ENCODE data around the gene RBM39. TPM values are rescaled to one million over a fixed set of nuclear protein-coding genes. Genes with fewer than 3 reads are reported as not detected.

The RBM39 gene
- total and polyA plus RNA-seq, 2 of the 13 experiments (the other 11 are each of a cell fraction or from before 2014, with no cell fraction given): 788 to 920 TPM

DNA sequence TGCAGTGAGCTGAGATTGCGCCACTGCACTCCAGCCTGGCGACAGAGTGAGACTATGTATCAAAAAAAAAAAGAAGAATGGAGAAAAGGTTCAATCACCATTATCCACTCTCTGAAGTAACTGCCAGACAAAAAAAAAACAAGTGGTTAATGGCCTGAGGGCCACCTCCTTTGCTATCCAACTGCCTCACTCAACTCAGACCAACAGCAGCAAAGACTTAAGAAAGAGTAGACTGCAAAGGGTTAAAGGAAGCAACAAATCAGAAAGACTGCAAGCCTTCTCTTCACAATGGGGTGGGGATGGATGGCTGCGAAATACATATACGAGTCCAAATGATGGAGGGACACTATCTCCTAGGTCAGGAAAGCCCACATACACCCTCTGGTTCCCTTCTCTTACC is 46.1 kb downstream of the RBM39 start:
- Histone ChIP-seq H3K4me2 (ENCODE audit: low read depth, low read length) (no peak overlapping the region), H3K4me3 (replicated peaks in 1 of 3; ENCODE audit: insufficient read depth in 1 of 3, low read depth in 2 of 3, low read length in 3 of 3) (no peak overlapping the region), H3K9me3 (ENCODE audit: low read length) (no peaks in the 10 kb centered on the region), H3K36me3 (replicated peaks in 1 of 2; ENCODE audit: control insufficient read depth in 1 of 2, insufficient read depth in 2 of 2, low read length in 2 of 2) (peaks cover 5 to 10% of the 10 kb centered on the region in 2 experiments; a peak in 4 of 5 replicates), H3K27me3 (ENCODE audit: control insufficient read depth in 1 of 2, insufficient read depth in 2 of 2, low read length in 2 of 2) (no peaks in the 10 kb centered on the region; a peak in 1 of 5 replicates), H3K9ac (ENCODE audit: insufficient read depth, low read depth, low read length) (no peak overlapping the region), H3K4me1 (ENCODE audit: insufficient read depth, low read length) (peaks cover 50% of the 10 kb centered on the region), H2AFZ (ENCODE audit: low read length) (no peak overlapping the region), H3K79me2 (ENCODE audit: insufficient read depth, low read length) (peaks cover 36% of the 10 kb centered on the region), H3K27ac (ENCODE audit: extremely low read length, insufficient read depth, low read length) (no peak overlapping the region), H4K20me1 (ENCODE audit: insufficient read depth, low read length) (no peaks in the 10 kb centered on the region)
- WGBS (ENCODE audit: low lambda C conversion rate): 94% methylated on average over 4 of the region's 4 CpGs
- CTCF ChIA-PET (ENCODE audit: low intra/inter-chr PET ratio, low total read pairs): no interaction called here
- intact Hi-C loops (cut with micrococcal nuclease; ENCODE audit: unreplicated experiment) (loop anchor here (10.0 kb wide), 2 partner anchors 189 to 231 kb away; no protein-coding TSS in a partner anchor), in situ Hi-C loops (cut with HindIII; ENCODE audit: extremely low pct_ligation_motif_present, low pct_unique_long_range_greater_than_20kb) (no loop called here)
- POLR2A ChIA-PET: interaction anchor here (0.7 to 2.4 kb wide), 2 partner anchors 47 to 241 kb away, joined by 3 to 17 read pairs; partner anchors contain the start of gene RBM39
- ATAC-seq: no peak
- TF ChIP-seq, protein P1, sequence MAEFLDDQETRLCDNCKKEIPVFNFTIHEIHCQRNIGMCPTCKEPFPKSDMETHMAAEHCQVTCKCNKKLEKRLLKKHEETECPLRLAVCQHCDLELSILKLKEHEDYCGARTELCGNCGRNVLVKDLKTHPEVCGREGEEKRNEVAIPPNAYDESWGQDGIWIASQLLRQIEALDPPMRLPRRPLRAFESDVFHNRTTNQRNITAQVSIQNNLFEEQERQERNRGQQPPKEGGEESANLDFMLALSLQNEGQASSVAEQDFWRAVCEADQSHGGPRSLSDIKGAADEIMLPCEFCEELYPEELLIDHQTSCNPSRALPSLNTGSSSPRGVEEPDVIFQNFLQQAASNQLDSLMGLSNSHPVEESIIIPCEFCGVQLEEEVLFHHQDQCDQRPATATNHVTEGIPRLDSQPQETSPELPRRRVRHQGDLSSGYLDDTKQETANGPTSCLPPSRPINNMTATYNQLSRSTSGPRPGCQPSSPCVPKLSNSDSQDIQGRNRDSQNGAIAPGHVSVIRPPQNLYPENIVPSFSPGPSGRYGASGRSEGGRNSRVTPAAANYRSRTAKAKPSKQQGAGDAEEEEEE (CRISPR knock-in tag; IDR thresholded peaks at IDR 0.05; ENCODE audit: borderline replicate concordance): no peak
- TF ChIP-seq, protein P2, sequence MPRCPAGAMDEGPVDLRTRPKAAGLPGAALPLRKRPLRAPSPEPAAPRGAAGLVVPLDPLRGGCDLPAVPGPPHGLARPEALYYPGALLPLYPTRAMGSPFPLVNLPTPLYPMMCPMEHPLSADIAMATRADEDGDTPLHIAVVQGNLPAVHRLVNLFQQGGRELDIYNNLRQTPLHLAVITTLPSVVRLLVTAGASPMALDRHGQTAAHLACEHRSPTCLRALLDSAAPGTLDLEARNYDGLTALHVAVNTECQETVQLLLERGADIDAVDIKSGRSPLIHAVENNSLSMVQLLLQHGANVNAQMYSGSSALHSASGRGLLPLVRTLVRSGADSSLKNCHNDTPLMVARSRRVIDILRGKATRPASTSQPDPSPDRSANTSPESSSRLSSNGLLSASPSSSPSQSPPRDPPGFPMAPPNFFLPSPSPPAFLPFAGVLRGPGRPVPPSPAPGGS (CRISPR knock-in tag; IDR thresholded peaks at IDR 0.05): no peak
- TF ChIP-seq NR2F6 (IDR thresholded peaks at IDR 0.05) (no peak), NR2F6 (CRISPR knock-in tag; IDR thresholded peaks at IDR 0.05) (no peak), ZNF30 (CRISPR knock-in tag; IDR thresholded peaks at IDR 0.05) (0 out of 2 replicates have a peak, but pooled peaks have one; percentile 10), FOXP1 (IDR thresholded peaks at IDR 0.05) (no peak), FOXP1 (CRISPR knock-in tag; IDR thresholded peaks at IDR 0.05) (no peak), ZNF768 (CRISPR knock-in tag; IDR thresholded peaks at IDR 0.05) (no peak), ELF3 (CRISPR knock-in tag; IDR thresholded peaks at IDR 0.05) (no peak), ZNF816 (CRISPR knock-in tag; IDR thresholded peaks at IDR 0.05; ENCODE audit: borderline replicate concordance) (no peak), THAP11 (CRISPR knock-in tag; IDR thresholded peaks at IDR 0.05) (no peak), HCFC1 (IDR thresholded peaks at IDR 0.05; ENCODE audit: low read depth, low read length) (no peak), ZNF652 (CRISPR knock-in tag; IDR thresholded peaks at IDR 0.05; ENCODE audit: borderline replicate concordance, low read depth) (peak; percentile 69), PAF1 (CRISPR knock-in tag; IDR thresholded peaks at IDR 0.05) (no peak), SRF (IDR thresholded peaks at IDR 0.05; ENCODE audit: low read depth, low read length) (no peak), SETDB1 (CRISPR knock-in tag; IDR thresholded peaks at IDR 0.05; ENCODE audit: borderline replicate concordance) (no peak), MIXL1 (CRISPR knock-in tag; IDR thresholded peaks at IDR 0.05) (no peak)
- TF ChIP-seq, protein P3, sequence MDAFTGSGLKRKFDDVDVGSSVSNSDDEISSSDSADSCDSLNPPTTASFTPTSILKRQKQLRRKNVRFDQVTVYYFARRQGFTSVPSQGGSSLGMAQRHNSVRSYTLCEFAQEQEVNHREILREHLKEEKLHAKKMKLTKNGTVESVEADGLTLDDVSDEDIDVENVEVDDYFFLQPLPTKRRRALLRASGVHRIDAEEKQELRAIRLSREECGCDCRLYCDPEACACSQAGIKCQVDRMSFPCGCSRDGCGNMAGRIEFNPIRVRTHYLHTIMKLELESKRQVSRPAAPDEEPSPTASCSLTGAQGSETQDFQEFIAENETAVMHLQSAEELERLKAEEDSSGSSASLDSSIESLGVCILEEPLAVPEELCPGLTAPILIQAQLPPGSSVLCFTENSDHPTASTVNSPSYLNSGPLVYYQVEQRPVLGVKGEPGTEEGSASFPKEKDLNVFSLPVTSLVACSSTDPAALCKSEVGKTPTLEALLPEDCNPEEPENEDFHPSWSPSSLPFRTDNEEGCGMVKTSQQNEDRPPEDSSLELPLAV (CRISPR knock-in tag; conservative IDR thresholded peaks at IDR 0.05; ENCODE audit: low read depth): no peak
- TF ChIP-seq, protein P4, sequence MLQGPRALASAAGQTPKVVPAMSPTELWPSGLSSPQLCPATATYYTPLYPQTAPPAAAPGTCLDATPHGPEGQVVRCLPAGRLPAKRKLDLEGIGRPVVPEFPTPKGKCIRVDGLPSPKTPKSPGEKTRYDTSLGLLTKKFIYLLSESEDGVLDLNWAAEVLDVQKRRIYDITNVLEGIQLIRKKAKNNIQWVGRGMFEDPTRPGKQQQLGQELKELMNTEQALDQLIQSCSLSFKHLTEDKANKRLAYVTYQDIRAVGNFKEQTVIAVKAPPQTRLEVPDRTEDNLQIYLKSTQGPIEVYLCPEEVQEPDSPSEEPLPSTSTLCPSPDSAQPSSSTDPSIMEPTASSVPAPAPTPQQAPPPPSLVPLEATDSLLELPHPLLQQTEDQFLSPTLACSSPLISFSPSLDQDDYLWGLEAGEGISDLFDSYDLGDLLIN (CRISPR knock-in tag; IDR thresholded peaks at IDR 0.05; ENCODE audit: borderline replicate concordance): no peak
- no peak for FAIRE-seq
- no peak for DNase-seq (ENCODE audit: low spot score)
- BruUV-seq (replicated peaks): no TSS peak
